ENCODE measurements around the gene TMEM258. TPM values are rescaled to one million over a fixed set of nuclear protein-coding genes. Genes with fewer than 3 reads are reported as not detected.
A peak's percentile ranks its signal among the peaks of the same experiment; 100 is the strongest.

The TMEM258 gene
- total RNA-seq, 2 donors from 2014 or later = 8.6 to 29.1 TPM

- peak; percentile 17 to 38 (median 33) for TF ChIP-seq POLR2A (IDR thresholded peaks at IDR 0.05)
- TF ChIP-seq, protein P1, sequence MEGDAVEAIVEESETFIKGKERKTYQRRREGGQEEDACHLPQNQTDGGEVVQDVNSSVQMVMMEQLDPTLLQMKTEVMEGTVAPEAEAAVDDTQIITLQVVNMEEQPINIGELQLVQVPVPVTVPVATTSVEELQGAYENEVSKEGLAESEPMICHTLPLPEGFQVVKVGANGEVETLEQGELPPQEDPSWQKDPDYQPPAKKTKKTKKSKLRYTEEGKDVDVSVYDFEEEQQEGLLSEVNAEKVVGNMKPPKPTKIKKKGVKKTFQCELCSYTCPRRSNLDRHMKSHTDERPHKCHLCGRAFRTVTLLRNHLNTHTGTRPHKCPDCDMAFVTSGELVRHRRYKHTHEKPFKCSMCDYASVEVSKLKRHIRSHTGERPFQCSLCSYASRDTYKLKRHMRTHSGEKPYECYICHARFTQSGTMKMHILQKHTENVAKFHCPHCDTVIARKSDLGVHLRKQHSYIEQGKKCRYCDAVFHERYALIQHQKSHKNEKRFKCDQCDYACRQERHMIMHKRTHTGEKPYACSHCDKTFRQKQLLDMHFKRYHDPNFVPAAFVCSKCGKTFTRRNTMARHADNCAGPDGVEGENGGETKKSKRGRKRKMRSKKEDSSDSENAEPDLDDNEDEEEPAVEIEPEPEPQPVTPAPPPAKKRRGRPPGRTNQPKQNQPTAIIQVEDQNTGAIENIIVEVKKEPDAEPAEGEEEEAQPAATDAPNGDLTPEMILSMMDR (IDR thresholded peaks at IDR 0.05) = peak in 6 of 7 experiments; percentile 31 to 65 (median 52)
- peak; percentile 88 to 92 (median 88) for DNase-seq
- intact Hi-C loops (cut with DNase I) = no loop called here
These were observed 24.5 kb upstream of the TMEM258 start, which contains the start of gene FADS1 for GRCh38 chr11:61816736-61817455. Gene FADS1 (minus strand): TSS chr11:61817003. CDS start chr11:61816929, 74 bp downstream.

GRCh38 chr11:61815790-61816735, 23.7 kb upstream of the TMEM258 start:
- TF ChIP-seq POLR2A (IDR thresholded peaks at IDR 0.05) = no peak
- TF ChIP-seq, protein P1 (IDR thresholded peaks at IDR 0.05) = peak in 1 of 7 experiments; percentile 2

More at GRCh38 chr11:61816736-61817455, 24.5 kb upstream of the TMEM258 start, which contains the start of gene FADS1:
- ATAC-seq = peak; percentile 62
- H3K36me3 ChIP-seq (replicated peaks in 1 of 2; ENCODE audit: insufficient read depth in 1 of 2, low read depth in 2 of 2) = no peaks in the 10 kb centered on the region
- H3K27ac ChIP-seq = peak within 1 kb of the TSS; percentile 53 to 86 (median 70)
- H3K9me3 ChIP-seq = no peaks in the 10 kb centered on the region
- H3K4me3 ChIP-seq = peak within 1 kb of the TSS; percentile 22 to 45
- H3K4me1 ChIP-seq = peaks cover 30% of the 10 kb centered on the region
- no peaks in the 10 kb centered on the region for H3K27me3 ChIP-seq
- 0 to 1% methylated on average over 6 to 70 of the region's 73 CpGs for WGBS, 2 donors

GRCh38 chr11:61814958-61815789, 22.8 kb upstream of the TMEM258 start:
- Histone ChIP-seq H3K4me1 (peaks cover 30% of the 10 kb centered on the region), H3K9me3 (no peaks in the 10 kb centered on the region), H3K36me3 (replicated peaks in 1 of 2; ENCODE audit: insufficient read depth in 1 of 2, low read depth in 2 of 2) (no peaks in the 10 kb centered on the region), H3K4me3 (peak overlapping the region; percentile 22 to 45), H3K27ac (peak overlapping the region; percentile 53 to 86 (median 70)), H3K27me3 (no peaks in the 10 kb centered on the region)
- WGBS, 2 donors = 2 to 3% methylated on average over 28 to 65 of the region's 66 CpGs
- DNase-seq (peak; percentile 88 to 97 (median 95)), ATAC-seq (peak; percentile 89)
- TF ChIP-seq POLR2A (IDR thresholded peaks at IDR 0.05) = peak; percentile 80 to 93 (median 90)
- TF ChIP-seq, protein P1 (IDR thresholded peaks at IDR 0.05) = no peak
- intact Hi-C loops (cut with DNase I) = no loop called here

More at GRCh38 chr11:61815790-61816735, 23.7 kb upstream of the TMEM258 start:
- Histone ChIP-seq H3K27me3 (no peaks in the 10 kb centered on the region), H3K9me3 (no peaks in the 10 kb centered on the region), H3K36me3 (replicated peaks in 1 of 2; ENCODE audit: insufficient read depth in 1 of 2, low read depth in 2 of 2) (no peaks in the 10 kb centered on the region), H3K27ac (peak overlapping the region; percentile 53 to 86 (median 70)), H3K4me1 (peaks cover 30% of the 10 kb centered on the region), H3K4me3 (peak overlapping the region; percentile 22 to 45)
- DNase-seq (peak; percentile 53 to 61 (median 56)), ATAC-seq (peak; percentile 12)
- intact Hi-C loops (cut with DNase I) = no loop called here
- WGBS, 2 donors = 0 to 1% methylated on average over 32 to 69 of the region's 69 CpGs

DNA sequence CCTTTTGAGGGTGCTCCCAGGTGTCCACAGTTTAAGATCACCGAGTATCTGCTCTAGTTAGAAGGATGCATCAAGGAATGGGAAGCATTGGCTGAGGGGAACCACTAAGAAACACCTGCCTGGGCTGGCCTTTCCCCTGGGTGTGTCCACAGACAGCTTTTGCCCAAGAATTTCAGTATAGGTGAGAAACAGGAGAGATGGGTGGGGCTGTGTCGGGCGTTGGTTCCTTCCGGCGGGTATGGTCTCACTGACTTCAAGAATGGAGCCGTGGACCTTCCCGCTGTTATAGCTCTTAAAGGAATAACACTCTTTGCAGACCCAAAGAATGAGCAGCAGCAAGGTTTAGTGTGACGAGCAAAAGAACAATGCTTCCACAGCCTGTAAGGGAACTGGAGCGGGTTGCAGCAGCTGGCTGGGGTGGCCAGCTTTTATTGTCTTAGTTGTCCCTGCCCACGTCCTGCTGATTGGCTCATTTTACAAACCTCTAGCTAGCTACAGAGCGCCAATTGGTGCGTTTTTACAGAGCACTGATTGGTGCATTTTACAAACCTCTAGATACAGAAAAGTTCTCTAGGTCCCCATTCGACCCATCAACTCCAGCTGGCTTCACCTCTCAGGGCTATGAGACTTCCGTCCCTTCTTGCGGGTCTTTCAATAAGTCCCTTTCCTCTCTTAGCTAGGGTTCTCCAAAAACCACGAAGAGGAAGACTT, 22.0 kb upstream of the TMEM258 start:
- 70% methylated on average over 16 of the region's 16 CpGs for WGBS, 2 donors
- ATAC-seq = peak; percentile 16
- peak overlapping the region in 1 of 2 donors; percentile 22 for H3K4me3 ChIP-seq
- H3K27me3 ChIP-seq = no peaks in the 10 kb centered on the region
- DNase-seq = peak; percentile 29 to 57 (median 55)
- peaks cover 30% of the 10 kb centered on the region for H3K4me1 ChIP-seq
- no peaks in the 10 kb centered on the region for H3K36me3 ChIP-seq (replicated peaks in 1 of 2; ENCODE audit: insufficient read depth in 1 of 2, low read depth in 2 of 2)
- no peaks in the 10 kb centered on the region for H3K9me3 ChIP-seq
- peak in 1 of 3 donors; percentile 27 for TF ChIP-seq POLR2A (IDR thresholded peaks at IDR 0.05)
- TF ChIP-seq, protein P1 (IDR thresholded peaks at IDR 0.05) = no peak
- peak overlapping the region in 3 of 4 donors; percentile 53 to 86 (median 84) for H3K27ac ChIP-seq
- intact Hi-C loops (cut with DNase I) = no loop called here

Data from body of pancreas (tissue), 4 donors.